ENCODE results near the gene EFEMP1. TPM values are rescaled to one million over a fixed set of nuclear protein-coding genes. Genes with fewer than 3 reads are reported as not detected.

EFEMP1 gene
- total and polyA plus RNA-seq, 2 of the 13 experiments (the other 11 are each of a cell fraction or from before 2014, with no cell fraction given) = not detected

- TF ChIP-seq HMGXB3 (CRISPR knock-in tag; IDR thresholded peaks at IDR 0.05; ENCODE audit: borderline replicate concordance) (peak; percentile 88), GATAD1 (CRISPR knock-in tag; IDR thresholded peaks at IDR 0.05) (peak; percentile 56), MED8 (CRISPR knock-in tag; IDR thresholded peaks at IDR 0.05; ENCODE audit: insufficient replicate concordance) (no peak), TEAD3 (CRISPR knock-in tag; optimal IDR thresholded peaks at IDR 0.05; ENCODE audit: borderline replicate concordance) (peak; percentile 99), TRAFD1 (CRISPR knock-in tag; IDR thresholded peaks at IDR 0.05; ENCODE audit: borderline replicate concordance) (no peak), NONO (IDR thresholded peaks at IDR 0.05) (no peak), NONO (CRISPR knock-in tag; conservative IDR thresholded peaks at IDR 0.05) (peak; percentile 53), MEIS1 (CRISPR knock-in tag; IDR thresholded peaks at IDR 0.05; ENCODE audit: borderline replicate concordance) (0 out of 2 replicates have a peak, but pooled peaks have one; percentile 66), GRHL1 (CRISPR knock-in tag; conservative IDR thresholded peaks at IDR 0.05) (no peak), RORA (CRISPR knock-in tag; IDR thresholded peaks at IDR 0.05) (no peak), ZNF441 (CRISPR knock-in tag; IDR thresholded peaks at IDR 0.05; ENCODE audit: borderline replicate concordance) (peak; percentile 82; the same call in 1 of the 2 replicates), ZNF615 (CRISPR knock-in tag; IDR thresholded peaks at IDR 0.05; ENCODE audit: borderline replicate concordance) (0 out of 2 replicates have a peak, but pooled peaks have one; percentile 23), ZBTB20 (CRISPR knock-in tag; IDR thresholded peaks at IDR 0.05; ENCODE audit: borderline replicate concordance, low read depth) (no peak), KDM3A (CRISPR knock-in tag; IDR thresholded peaks at IDR 0.05; ENCODE audit: low read depth) (peak; percentile 81)
Measured at GRCh38 chr2:55839182-55839819, 84.3 kb downstream of the EFEMP1 start (continued).
